GM12801 (cell line): ENCODE measurements around the gene CRTC1.

Experiments used
- TF ChIP-seq, protein P1 (sequence below): IDR thresholded peaks from one replicate; pipeline ENCODE4 v1.5.1; 2011; ENCODE audit warnings: control low read depth; ENCODE audit not compliant: insufficient read length; ENCODE audit errors: extremely low read depth

Gene CRTC1

GRCh38 chr19:18799389-18799970 is 116.0 kb downstream of the CRTC1 start:
- TF ChIP-seq, protein P1, sequence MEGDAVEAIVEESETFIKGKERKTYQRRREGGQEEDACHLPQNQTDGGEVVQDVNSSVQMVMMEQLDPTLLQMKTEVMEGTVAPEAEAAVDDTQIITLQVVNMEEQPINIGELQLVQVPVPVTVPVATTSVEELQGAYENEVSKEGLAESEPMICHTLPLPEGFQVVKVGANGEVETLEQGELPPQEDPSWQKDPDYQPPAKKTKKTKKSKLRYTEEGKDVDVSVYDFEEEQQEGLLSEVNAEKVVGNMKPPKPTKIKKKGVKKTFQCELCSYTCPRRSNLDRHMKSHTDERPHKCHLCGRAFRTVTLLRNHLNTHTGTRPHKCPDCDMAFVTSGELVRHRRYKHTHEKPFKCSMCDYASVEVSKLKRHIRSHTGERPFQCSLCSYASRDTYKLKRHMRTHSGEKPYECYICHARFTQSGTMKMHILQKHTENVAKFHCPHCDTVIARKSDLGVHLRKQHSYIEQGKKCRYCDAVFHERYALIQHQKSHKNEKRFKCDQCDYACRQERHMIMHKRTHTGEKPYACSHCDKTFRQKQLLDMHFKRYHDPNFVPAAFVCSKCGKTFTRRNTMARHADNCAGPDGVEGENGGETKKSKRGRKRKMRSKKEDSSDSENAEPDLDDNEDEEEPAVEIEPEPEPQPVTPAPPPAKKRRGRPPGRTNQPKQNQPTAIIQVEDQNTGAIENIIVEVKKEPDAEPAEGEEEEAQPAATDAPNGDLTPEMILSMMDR, result no peak

DNA sequence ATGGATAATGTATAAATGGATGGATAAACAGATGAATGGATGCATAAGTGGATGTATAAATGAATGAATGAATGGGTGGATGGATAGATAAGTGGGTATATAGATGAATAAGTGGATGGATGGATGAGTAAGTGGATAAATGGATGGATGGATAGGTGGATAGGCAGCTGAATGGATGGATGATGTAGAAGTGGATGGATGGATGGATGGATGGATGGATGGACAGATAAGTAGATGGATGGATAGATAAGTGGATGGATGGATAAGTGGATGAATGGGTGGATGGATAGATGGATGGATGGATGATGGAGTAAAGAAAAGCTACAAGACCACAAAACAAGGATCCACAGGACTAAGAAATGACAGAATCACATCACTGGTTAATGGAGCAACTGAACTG is 116.6 kb downstream of the CRTC1 start:
- TF ChIP-seq, protein P1, result no peak

- TF ChIP-seq, protein P1, result no peak
These were observed 117.2 kb downstream of the CRTC1 start for GRCh38 chr19:18800636-18801035.

DNA sequence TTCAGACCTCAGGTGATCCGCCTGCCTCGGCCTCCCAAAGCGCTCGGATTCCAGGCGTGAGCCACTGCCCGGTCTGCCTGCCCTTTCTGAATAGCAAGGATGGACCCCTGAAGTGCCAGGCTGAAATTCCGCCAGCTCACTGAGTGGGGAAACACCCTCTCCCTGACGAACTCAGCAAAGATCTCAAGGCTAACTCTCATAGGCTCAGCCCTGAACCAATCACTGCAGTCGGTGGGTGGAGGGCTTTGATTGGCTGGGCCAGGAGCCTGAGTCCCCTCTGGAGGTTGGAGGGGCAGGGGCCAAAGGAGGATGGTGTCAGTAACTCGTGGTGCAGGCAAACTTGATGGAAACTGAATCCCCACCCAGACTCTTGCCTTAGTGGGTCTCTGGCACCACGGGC is 118.9 kb downstream of the CRTC1 start:
- TF ChIP-seq, protein P1, result no peak

DNA sequence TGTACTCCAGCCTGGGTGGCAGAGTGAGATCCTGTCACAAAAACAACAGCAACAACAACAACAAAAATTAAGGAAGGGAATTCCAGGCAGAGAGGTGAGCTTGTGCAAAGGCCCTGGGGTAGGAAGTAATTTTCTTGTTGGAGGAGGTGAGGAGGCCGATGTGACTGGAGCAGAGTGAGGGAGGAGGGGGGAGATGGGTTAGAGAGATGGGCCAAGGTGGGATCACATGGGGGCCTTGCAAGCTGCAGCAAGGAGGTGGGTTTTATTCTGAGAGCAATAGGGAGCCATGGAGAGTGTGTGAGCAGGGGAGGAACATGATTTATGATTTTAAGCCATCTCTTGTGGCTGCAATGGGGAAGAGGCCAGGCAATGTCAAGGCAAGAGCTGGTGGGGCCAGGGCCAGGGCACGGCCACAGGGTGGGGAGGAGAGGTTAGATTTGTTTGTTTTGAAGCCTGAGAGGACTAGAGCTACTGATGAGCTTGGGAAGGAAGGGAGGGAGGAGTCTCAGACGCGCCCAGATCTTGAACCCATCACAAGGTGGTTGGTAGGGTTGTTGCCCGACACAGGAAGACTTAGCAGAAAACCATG is 120.2 kb downstream of the CRTC1 start:
- TF ChIP-seq, protein P1, result no peak

GRCh38 chr19:18804139-18804601 is 120.7 kb downstream of the CRTC1 start:
- TF ChIP-seq, protein P1, result no peak

DNA sequence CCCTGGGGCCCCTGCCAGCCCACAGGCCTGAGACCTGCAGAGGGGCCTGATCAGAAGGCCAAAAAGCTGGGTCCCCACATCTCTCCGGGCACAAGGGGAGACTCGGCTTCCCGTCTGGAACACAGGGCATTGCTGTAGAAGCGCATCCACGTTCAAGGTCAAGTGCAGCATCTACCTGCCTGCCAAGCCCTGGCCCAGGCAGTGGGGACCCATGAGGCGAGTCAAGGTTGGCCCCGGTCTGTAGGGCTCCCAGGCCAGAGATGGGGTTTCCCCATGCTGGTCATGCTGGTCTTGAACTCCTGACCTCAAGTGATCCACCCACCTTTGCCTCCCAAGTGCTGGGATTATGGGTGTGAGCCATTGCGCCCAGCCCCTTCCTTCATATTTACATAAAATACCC is 121.2 kb downstream of the CRTC1 start:
- TF ChIP-seq, protein P1, result no peak
